T-cell (primary cell): ENCODE results near the gene METTL24. TPM values are rescaled to one million over a fixed set of nuclear protein-coding genes. Genes with fewer than 3 reads are reported as not detected.

Experiments used
- ATAC-seq, 4 experiments: fragments of 200-7000 bp in 3 of 4; fragments of 150-1000 bp in 1 of 4; cut with Tn5 transposase; replicated peaks in 1 of 4; 1 replicate in 3 of 4; 2 replicates in 1 of 4; pipeline ENCODE4 v1.10.0; 2021; ENCODE audit warnings: moderate library complexity in 3 of 4, mild to moderate bottlenecking in 2 of 4, moderate number of reproducible peaks in 1 of 4
- CTCF ChIA-PET, 2 donors: fragments of 300-600 bp; sonication (Branson Sonifier 250); formaldehyde crosslinking; loops; one replicate each; lab custom pipeline; 2022; ENCODE audit warnings: antibody characterized with exemption in 2 of 2; lab: Charles Lee
- POLR2A ChIA-PET, 2 donors: fragments of 300-600 bp; sonication (Branson Sonifier 250); formaldehyde crosslinking; loops; one replicate each; lab custom pipeline; 2022; ENCODE audit warnings: antibody characterized with exemption in 2 of 2; lab: Charles Lee
- DNase-seq, 35 experiments: peaks; one replicate each; pipeline versions ENCODE4 v3.0.0 to v3.0.0-alpha.2; 2013 to 2023
- H3K27ac ChIP-seq: one replicate; pipeline ENCODE4 v1.5.1; 2013; ENCODE audit warnings: low read length
- H3K27me3 ChIP-seq, 2 experiments: replicated peaks in 1 of 2; 1 replicate in 1 of 2; 2 replicates in 1 of 2; pipeline versions ENCODE4 v1.6.1 to v1.7.0; 2013; ENCODE audit warnings: low read length in 1 of 2, mixed read lengths in 1 of 2; ENCODE audit not compliant: control insufficient read depth in 2 of 2, insufficient read depth in 2 of 2; ENCODE audit errors: extremely low read depth in 1 of 2
- H3K36me3 ChIP-seq, 2 donors: 1 replicate in 1 of 2; 2 replicates in 1 of 2; pipeline versions ENCODE4 v1.6.1 to v1.7.0; 2013; ENCODE audit warnings: low read length in 1 of 2; ENCODE audit not compliant: control insufficient read depth in 2 of 2, insufficient read depth in 1 of 2; ENCODE audit errors: extremely low read depth in 1 of 2
- H3K4me1 ChIP-seq, 2 experiments: 1 replicate in 1 of 2; 2 replicates in 1 of 2; pipeline versions ENCODE4 v1.6.1 to v1.7.0; 2013; ENCODE audit warnings: low read length in 2 of 2, mixed read lengths in 1 of 2; ENCODE audit not compliant: insufficient read depth in 2 of 2, control insufficient read depth in 1 of 2; ENCODE audit errors: extremely low read depth in 1 of 2
- H3K4me3 ChIP-seq, 2 donors: 1 replicate in 1 of 2; 2 replicates in 1 of 2; pipeline versions ENCODE4 v1.5.1 to v1.7.0; 2013; ENCODE audit warnings: mild to moderate bottlenecking in 2 of 2, low read length in 1 of 2, moderate library complexity in 1 of 2; ENCODE audit not compliant: control insufficient read depth in 1 of 2; ENCODE audit errors: extremely low read depth in 1 of 2
- H3K9me3 ChIP-seq: 2 replicates; pipeline ENCODE4 v1.7.0; 2013
- H3K27ac Mint-ChIP-seq, 2 donors: one replicate each; pipeline ENCODE4 v1.8.0; 2020 to 2021; ENCODE audit warnings: mild to moderate bottlenecking in 2 of 2, mixed read lengths in 2 of 2
- H3K27me3 Mint-ChIP-seq, 2 donors: one replicate each; pipeline ENCODE4 v1.8.0; 2021 to 2022; ENCODE audit warnings: mixed read lengths in 2 of 2
- H3K36me3 Mint-ChIP-seq: one replicate; pipeline ENCODE4 v1.8.0; 2021; ENCODE audit warnings: mixed read lengths
- H3K4me1 Mint-ChIP-seq, 3 donors: one replicate each; pipeline ENCODE4 v1.8.0; 2020 to 2022; ENCODE audit warnings: mixed read lengths in 3 of 3, mild to moderate bottlenecking in 1 of 3
- H3K4me3 Mint-ChIP-seq, 3 donors: one replicate each; pipeline ENCODE4 v1.8.0; 2020 to 2022; ENCODE audit warnings: mild to moderate bottlenecking in 3 of 3, mixed read lengths in 3 of 3, moderate library complexity in 3 of 3
- H3K9me3 Mint-ChIP-seq, 3 donors: one replicate each; pipeline ENCODE4 v1.8.0; 2020 to 2022; ENCODE audit warnings: mixed read lengths in 3 of 3
- WGBS: methylation state at CpG from one replicate; pipeline ENCODE4 v1.1.5; 2013; ENCODE audit warnings: missing lambda C conversion rate; ENCODE audit not compliant: insufficient coverage; 5-methylcytosine and 5-hydroxymethylcytosine counted together
- total RNA-seq, 35 experiments: library from RNA in 6 of 35; stranded (reverse) in 6 of 35; fragments of 120-200 nt in 1 of 35; gene quantifications; one replicate each; pipeline versions ENCODE4 v1.2.1 to v1.2.4 and lab custom pipeline; 2013 to 2026

METTL24 gene
- total RNA-seq, 5 donors from 2014 or later (not counting 1 experiment from before 2014, with no cell fraction given): 0.30 to 0.47 (median 0.33) TPM; not detected in 2

- POLR2A ChIA-PET: no interaction called here
- ATAC-seq: no peak
- no CpG with 5 or more reads among the region's 3 CpGs for WGBS
These were observed 33.6 kb downstream of the METTL24 start for GRCh38 chr6:110324548-110324947.

GRCh38 chr6:110323258-110323657 is 34.9 kb downstream of the METTL24 start:
- DNase-seq: no peak
- Histone ChIP-seq H3K27ac (no peak overlapping the region), H3K27me3 (no peaks in the 10 kb centered on the region), H3K9me3 (no peaks in the 10 kb centered on the region), H3K4me3 (no peak overlapping the region), H3K36me3 (no peaks in the 10 kb centered on the region), H3K4me1 (no peaks in the 10 kb centered on the region)
- Mint-ChIP-seq H3K9me3 (no peaks in the 10 kb centered on the region), H3K36me3 (no peaks in the 10 kb centered on the region), H3K27ac (no peak overlapping the region), H3K4me3 (no peak overlapping the region), H3K4me1 (no peaks in the 10 kb centered on the region), H3K27me3 (peaks cover 0 to 4% of the 10 kb centered on the region in 2 donors)
- WGBS: 83% methylated on average over 2 of the region's 4 CpGs
- ChIA-PET POLR2A (interaction anchor here in 1 of 2 donors (0.6 kb wide), 1 partner anchor 12 kb away, joined by 8 read pairs; no protein-coding TSS in a partner anchor), CTCF (no interaction called here)
- no peak for ATAC-seq

More at GRCh38 chr6:110324548-110324947, 33.6 kb downstream of the METTL24 start:
- Histone ChIP-seq H3K36me3 (no peaks in the 10 kb centered on the region), H3K9me3 (no peaks in the 10 kb centered on the region), H3K27ac (no peak overlapping the region), H3K27me3 (peaks cover 0 to 2% of the 10 kb centered on the region in 2 experiments), H3K4me3 (no peak overlapping the region), H3K4me1 (no peaks in the 10 kb centered on the region)
- no peak for DNase-seq
- CTCF ChIA-PET: no interaction called here
- H3K9me3 Mint-ChIP-seq: no peaks in the 10 kb centered on the region
- H3K36me3 Mint-ChIP-seq: no peaks in the 10 kb centered on the region
- H3K4me1 Mint-ChIP-seq: no peaks in the 10 kb centered on the region
- peaks cover 0 to 4% of the 10 kb centered on the region in 2 donors for H3K27me3 Mint-ChIP-seq
- H3K27ac Mint-ChIP-seq: no peak overlapping the region
- no peak overlapping the region for H3K4me3 Mint-ChIP-seq

- Histone ChIP-seq H3K27ac (no peak overlapping the region), H3K4me1 (no peaks in the 10 kb centered on the region), H3K36me3 (no peaks in the 10 kb centered on the region), H3K27me3 (no peaks in the 10 kb centered on the region), H3K9me3 (no peaks in the 10 kb centered on the region), H3K4me3 (no peak overlapping the region)
- Mint-ChIP-seq H3K4me1 (no peaks in the 10 kb centered on the region), H3K27me3 (peaks cover 0 to 4% of the 10 kb centered on the region in 2 donors), H3K9me3 (no peaks in the 10 kb centered on the region), H3K36me3 (no peaks in the 10 kb centered on the region), H3K4me3 (no peak overlapping the region), H3K27ac (no peak overlapping the region)
- CTCF ChIA-PET: no interaction called here
- ATAC-seq (no peak), DNase-seq (no peak)
- WGBS: 74% methylated on average over 2 of the region's 4 CpGs
- POLR2A ChIA-PET: interaction anchor here in 1 of 2 donors (0.6 kb wide), 1 partner anchor 12 kb away, joined by 8 read pairs; no protein-coding TSS in a partner anchor
These were observed 35.3 kb downstream of the METTL24 start for GRCh38 chr6:110322874-110323242.

- Histone ChIP-seq H3K36me3 (no peaks in the 10 kb centered on the region), H3K27me3 (no peaks in the 10 kb centered on the region), H3K9me3 (no peaks in the 10 kb centered on the region), H3K27ac (no peak overlapping the region), H3K4me1 (no peaks in the 10 kb centered on the region), H3K4me3 (no peak overlapping the region)
- H3K4me1 Mint-ChIP-seq: no peaks in the 10 kb centered on the region
- 44% methylated on average over 3 of the region's 6 CpGs for WGBS
- no peaks in the 10 kb centered on the region for H3K36me3 Mint-ChIP-seq
- H3K9me3 Mint-ChIP-seq: no peaks in the 10 kb centered on the region
- DNase-seq (no peak), ATAC-seq (no peak)
- peaks cover 0 to 4% of the 10 kb centered on the region in 2 donors for H3K27me3 Mint-ChIP-seq
- ChIA-PET CTCF (no interaction called here), POLR2A (interaction anchor here in 1 of 2 donors (0.6 kb wide), 1 partner anchor 13 kb away, joined by 8 read pairs; no protein-coding TSS in a partner anchor)
- H3K27ac Mint-ChIP-seq: no peak overlapping the region
- H3K4me3 Mint-ChIP-seq: no peak overlapping the region
These were observed 35.8 kb downstream of the METTL24 start for GRCh38 chr6:110322151-110322873.

- H3K27ac ChIP-seq: no peak overlapping the region
- Mint-ChIP-seq H3K9me3 (no peaks in the 10 kb centered on the region), H3K4me1 (no peaks in the 10 kb centered on the region), H3K27me3 (no peaks in the 10 kb centered on the region), H3K27ac (no peak overlapping the region), H3K4me3 (no peak overlapping the region), H3K36me3 (no peaks in the 10 kb centered on the region)
- ChIA-PET CTCF (no interaction called here), POLR2A (no interaction called here)
- no peaks in the 10 kb centered on the region for H3K9me3 ChIP-seq
- no peaks in the 10 kb centered on the region for H3K36me3 ChIP-seq
- H3K4me1 ChIP-seq: no peaks in the 10 kb centered on the region
- H3K27me3 ChIP-seq: no peaks in the 10 kb centered on the region
- ATAC-seq (no peak), DNase-seq (no peak)
- 95% methylated on average over 5 of the region's 7 CpGs for WGBS
- H3K4me3 ChIP-seq: no peak overlapping the region
These were observed 37.8 kb downstream of the METTL24 start for GRCh38 chr6:110320307-110320706.

- Mint-ChIP-seq H3K9me3 (no peaks in the 10 kb centered on the region), H3K4me3 (no peak overlapping the region), H3K27me3 (no peaks in the 10 kb centered on the region), H3K36me3 (no peaks in the 10 kb centered on the region), H3K27ac (no peak overlapping the region), H3K4me1 (no peaks in the 10 kb centered on the region)
- Histone ChIP-seq H3K4me1 (no peaks in the 10 kb centered on the region), H3K27me3 (no peaks in the 10 kb centered on the region), H3K36me3 (no peaks in the 10 kb centered on the region), H3K9me3 (no peaks in the 10 kb centered on the region), H3K27ac (no peak overlapping the region), H3K4me3 (no peak overlapping the region)
- 50% methylated on average over 1 of the region's 2 CpGs for WGBS
- ChIA-PET POLR2A (no interaction called here), CTCF (no interaction called here)
- DNase-seq (no peak), ATAC-seq (no peak)
These were observed 38.3 kb downstream of the METTL24 start for GRCh38 chr6:110319843-110320242.
